HG03159 (cell line): ENCODE results near the gene TRAPPC2.
"Not testable (repeated sequence)": the region's sequence is repeated elsewhere in the genome, so short reads cannot be mapped to it uniquely, and the experiment has no call there.

Experiments used
- ATAC-seq: cut with Tn5 transposase; IDR thresholded peaks from one replicate; pipeline ENCODE4 v1.9.1; 2021; ENCODE audit warnings: mild to moderate bottlenecking, moderate library complexity; ENCODE audit not compliant: unreplicated experiment

Gene TRAPPC2

DNA sequence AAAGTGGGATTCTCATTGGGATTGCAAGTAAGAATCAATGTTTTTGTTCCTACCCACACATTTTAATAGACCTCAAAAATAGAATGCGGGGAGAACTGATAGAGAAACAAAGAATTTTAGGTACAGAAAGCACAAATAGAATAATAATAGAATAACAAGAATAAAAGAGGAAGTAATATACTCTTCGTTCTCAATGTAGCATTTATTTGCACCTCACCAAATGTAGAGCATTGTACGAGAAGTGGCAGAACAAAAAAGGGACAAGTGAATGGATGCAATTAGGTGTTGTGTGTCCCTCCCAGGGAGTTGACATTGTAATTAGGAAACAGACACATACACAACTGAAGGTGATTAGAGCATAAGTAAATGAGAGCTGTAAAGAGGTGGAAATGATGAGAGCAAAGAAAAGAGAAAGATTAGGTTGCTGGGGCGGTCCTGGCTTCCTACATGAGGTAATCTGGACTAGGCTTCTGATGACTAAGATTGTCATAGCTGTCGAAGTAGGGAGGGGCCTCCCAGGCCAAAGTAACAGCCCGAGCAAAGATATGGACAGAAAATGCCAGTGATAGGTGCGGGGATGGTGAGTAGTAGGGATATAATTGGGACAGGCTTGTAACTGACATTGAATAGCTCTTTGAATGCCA, 35.1 kb downstream of the TRAPPC2 start:
- ATAC-seq: no peak

DNA sequence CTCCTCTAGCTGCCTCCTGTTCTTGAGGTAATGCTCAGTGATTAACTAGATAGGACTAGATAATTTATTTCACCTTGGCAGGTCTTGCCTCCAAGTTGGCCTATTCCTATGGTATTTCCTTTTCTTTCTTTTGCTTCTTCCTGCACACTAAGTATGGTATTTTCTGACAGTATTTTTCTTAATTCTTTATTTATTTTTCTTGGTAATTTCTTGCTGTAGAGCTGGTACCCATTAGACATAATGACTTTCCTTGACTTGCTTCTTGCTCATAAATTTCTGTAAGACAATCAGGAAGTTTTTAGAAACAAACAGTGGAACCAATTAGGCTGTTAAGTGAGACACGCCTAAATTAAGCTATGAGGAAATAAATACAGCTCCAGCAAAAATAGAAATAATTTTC, 36.0 kb downstream of the TRAPPC2 start:
- no peak for ATAC-seq

DNA sequence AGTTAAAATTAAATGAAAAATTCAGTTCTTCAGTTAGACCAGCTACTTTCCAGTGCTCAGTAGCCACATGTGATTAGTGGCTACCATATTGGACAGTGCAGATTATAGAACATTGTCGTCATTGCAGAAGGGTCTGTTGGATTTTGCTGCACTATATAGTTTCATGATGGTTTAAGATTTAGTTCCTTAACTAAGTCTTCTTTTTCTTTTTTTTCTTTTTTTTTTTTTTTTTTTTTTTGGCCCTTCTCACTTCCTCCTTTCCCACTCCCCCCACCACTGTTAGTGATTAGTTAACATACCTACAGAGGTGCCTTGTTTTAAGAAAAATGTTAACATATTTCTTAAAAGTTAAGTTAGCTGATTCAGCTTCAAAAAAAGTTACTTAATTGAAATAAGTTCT, 36.4 kb downstream of the TRAPPC2 start:
- peak; percentile 14 for ATAC-seq

DNA sequence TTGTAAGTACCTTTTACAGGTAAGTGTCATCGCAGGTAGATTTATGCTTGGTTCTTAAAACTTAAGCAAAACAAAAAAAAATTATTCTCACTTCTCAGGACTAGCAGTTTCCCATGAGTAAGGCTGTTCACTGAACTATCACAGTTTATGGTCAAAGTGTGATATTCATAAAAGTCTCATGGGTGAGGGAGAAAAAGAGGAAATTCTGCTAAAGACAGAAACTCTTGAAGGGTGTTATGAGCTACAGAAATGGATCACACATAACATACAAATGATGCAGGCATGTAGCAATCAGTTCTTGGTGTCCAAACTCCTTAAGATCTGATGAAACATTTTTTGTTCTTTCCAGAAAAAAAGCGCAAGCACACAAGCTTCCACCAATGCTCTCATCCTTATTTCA, 37.0 kb downstream of the TRAPPC2 start:
- ATAC-seq: peak; percentile 51

DNA sequence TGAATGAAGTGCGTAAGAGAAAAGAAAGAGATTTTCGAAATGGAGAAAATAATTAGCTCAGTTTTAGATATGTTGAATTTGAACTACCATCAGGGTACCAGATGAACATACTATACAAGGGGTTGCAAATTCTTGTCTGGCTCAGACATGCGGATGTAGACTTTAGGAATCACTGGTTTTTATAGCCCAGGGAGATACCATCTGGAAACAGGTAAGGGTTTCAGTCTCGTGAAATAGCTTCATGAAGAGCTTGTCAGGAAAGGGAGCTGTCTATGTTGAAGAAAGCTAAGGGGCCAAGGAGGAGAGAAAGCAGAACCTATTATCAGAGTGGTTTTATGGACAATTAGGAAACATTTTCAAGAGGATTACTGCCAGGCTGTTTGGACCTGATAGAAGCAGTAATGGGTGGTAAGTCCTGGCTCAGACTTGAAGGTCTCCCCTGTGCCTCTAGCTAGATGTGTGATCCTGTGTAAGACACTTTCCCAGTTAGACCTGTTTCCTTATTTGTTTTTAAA, 38.8 kb downstream of the TRAPPC2 start:
- ATAC-seq: no peak

DNA sequence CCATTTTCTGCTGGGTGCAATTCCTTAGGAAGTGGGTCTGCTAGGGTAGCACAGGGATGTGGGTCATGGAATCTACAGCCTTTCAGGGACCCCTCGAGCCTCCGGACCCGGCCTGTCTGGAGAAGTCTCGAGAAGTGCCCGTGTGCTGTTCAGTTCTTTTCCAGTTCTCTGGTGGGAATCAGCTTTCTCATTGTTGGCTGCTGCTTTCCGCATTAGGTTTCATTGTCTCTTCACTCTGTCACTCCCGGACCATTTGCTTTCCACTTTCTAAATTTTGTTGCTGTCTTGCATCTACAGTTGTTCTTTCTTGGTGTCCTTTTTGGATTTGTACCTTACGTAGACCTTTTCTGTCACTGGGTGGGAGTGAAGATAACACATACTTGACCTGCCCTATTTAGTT, 39.4 kb downstream of the TRAPPC2 start:
- ATAC-seq: no peak

DNA sequence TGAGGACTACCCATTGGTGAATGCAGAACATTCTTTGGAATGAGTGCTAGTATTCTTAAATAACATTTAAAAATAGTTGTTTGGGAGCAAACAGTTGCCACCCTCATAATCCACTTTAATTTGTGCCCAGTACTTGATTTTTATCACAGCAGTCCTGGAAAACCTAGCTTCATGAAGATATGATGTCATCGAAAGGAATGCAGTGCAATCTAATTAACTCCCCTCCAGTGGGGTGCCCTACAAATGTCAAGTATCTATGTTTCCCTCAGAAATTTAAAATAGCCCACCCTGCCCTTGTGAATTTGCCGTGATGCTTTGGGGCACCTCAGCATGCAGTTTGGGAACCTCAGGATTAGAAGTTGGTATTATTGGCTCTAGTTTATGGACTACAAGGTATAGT, 40.1 kb downstream of the TRAPPC2 start:
- no peak for ATAC-seq

DNA sequence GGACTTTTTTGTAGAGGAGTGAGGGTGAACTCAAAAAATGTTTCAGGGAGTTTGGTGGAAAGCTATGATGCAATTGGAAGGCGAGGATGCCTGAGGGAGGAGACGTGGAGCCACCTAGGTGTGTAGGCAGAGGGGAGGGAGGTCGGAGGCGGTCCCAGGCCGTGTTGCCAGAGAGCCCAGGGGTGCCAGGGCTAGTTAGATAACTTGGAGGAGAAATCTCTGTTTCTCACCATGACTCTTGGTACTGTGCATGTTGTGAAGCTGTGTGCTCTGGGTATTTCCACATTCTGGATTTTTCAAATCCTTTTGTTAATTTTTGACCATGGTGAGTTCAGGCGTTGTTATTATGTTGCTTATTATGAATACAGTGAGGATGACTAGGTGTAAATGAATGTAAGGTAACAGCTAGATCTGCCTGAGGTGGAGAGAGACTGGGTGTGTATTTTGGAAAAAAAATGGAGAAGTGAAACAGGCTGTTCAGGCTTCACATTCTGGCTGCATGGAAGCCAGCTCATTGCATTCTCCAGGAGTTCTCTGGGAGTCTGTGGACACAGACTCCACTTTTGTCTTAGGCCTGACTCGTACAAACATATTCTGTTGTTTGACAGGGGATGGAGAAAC, 41.0 kb downstream of the TRAPPC2 start:
- no peak for ATAC-seq

DNA sequence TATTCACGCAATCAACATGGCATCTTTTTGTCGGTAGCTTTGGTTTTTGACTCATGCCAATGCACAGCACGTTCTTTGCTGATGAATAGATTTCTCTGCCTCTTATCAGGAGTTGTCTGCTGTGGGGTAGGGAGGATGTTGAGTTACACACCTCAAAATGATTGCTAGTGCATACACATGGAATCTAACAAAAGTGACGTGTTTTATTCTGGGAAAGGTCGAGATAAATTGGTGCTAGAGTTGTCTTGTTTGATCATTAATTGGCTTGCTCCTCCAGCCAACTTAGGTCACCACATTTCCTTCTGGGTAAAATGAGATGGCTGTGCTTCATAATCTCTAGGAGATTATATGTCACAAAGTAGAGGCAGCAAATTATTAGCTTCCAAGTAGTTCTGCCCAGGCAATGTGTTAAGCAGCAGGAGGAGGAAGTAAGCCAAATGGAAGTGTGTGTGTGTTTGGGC, 41.6 kb downstream of the TRAPPC2 start:
- ATAC-seq: no peak

DNA sequence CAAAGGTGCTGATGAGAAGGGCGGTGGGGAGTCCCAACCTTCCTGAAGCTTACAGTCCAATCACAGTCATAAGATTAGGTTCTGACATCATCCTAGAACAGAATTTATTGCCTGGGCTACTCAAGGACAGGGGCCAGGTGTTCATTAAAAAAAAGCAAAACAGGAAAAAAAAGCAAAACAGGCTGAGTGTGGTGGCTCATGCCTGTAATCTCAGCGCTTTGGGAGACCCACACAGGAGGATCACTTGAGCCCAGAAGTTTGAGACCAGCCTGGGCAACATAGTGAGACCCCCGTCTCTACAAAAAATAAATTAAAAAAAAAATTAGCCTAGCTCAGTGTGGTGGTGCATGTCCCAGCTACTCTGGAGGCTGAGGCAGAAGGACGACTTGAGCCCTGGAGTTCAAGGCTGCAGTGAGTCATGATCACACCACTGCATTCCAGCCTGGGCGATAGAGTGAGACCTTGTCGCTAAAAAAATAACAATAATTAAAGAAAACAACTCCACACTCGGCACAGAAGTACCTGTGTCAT, 42.5 kb downstream of the TRAPPC2 start:
- ATAC-seq: no peak

DNA sequence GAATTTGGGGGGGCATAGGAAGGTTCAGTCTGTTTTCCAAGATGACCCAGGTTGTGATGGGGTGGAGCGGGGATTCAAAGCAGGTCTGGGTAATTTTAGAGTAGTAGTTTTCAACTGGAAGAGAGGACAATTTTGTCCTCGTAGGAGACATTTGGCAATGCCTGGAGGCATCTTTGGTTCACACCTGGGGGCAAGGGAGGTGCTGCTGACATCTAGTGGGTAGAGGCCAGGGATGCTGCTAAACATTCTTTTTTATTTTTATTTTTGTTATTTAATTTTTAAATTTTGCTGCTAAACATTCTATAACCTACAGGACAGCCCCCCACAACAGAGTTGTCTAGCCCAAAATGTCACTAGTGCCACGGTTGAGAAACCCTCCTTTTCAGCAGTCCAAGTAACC, 43.6 kb downstream of the TRAPPC2 start:
- ATAC-seq: no peak

DNA sequence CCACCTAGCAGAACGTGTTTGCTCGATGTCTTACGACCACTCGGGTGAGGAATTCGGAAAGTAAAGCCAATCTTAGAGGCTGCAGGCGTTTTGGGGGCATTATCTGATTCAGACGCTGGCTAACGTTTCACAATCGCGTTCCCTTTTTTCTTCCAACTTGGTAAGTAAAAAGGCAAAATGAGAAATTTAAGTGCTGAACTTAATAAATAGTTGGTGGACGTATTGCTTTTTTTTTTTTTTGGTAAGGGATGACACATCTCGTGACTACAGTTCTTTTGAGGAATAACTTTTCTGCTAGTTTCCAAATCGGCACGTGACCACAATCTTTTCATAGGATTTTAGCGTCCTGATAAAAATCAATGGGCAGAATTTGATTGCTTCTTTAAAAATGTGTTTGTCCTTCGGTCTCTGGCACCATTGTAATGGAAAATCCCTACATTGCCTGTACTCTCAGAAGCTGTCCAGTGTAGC, 44.6 kb downstream of the TRAPPC2 start:
- ATAC-seq: no peak

DNA sequence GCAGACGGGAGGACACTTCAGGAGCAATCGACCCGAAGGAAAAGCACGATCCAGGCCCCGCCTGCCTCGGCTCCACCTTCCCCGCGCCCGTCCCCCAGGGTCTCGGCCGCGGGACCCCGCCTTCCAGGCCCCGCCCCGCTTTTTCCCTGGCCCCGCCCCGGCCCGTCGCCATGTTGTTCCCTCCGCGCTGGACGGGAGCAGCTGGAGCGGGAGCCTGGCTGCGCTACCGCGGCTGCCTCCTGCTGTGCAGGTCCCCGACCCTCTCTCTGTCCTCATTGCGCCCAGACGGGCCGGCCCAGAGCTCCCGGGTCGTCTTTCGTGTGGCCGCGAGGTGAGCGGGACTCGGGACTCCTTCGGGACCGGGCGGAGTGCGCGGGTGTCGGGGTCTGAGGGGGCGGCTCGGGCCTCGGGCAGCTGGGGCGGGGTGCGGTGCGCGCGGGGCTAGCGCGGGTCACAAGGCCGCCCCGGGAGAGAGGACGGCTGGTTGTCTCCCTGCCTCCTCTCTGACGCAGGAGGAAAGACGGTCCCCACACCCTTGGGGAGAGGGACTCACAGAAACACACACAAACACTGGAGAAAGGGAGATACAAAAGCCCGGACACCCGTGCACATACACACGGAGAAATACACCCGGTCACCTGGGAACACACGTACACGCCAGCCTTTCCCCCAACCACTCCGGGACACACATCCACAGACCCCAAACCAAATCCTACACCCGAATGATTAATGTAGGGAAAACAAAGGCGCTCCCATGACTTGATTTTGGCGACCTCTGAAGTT, 45.3 kb downstream of the TRAPPC2 start, which contains the start of gene RAB9A:
Gene RAB9A, plus strand, starts transcription at position 171 of the 783 bp plus-strand sequence. CDS start 19,619 bp downstream, outside the sequence.
- ATAC-seq: peak; percentile 51

DNA sequence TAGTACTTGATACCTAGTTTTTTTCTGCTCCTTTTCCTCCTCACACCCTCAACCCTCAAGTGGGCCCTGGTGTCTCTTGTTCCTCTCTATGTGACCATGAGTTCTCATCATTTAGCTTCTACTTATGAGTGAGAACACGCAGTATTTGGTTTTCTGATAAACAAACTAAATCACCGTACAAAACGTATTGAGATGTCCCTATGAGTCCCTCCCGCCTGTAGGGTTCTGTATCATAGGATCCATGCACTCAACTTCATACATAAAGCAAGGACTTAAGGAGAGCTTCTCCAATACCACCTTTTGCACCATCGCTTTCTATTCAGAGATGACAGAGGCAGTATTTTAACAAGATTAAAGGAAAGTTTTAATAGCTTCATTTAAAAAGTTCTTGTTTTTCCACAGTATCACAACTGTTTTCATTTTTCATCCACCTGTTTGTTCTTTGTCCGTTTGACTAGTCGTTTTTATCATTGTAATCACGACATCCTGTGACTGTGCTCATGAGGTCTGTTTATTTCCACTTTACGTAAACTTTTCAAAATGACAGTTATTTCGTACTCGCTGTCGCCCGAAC, 45.9 kb downstream of the TRAPPC2 start:
- ATAC-seq: no peak

DNA sequence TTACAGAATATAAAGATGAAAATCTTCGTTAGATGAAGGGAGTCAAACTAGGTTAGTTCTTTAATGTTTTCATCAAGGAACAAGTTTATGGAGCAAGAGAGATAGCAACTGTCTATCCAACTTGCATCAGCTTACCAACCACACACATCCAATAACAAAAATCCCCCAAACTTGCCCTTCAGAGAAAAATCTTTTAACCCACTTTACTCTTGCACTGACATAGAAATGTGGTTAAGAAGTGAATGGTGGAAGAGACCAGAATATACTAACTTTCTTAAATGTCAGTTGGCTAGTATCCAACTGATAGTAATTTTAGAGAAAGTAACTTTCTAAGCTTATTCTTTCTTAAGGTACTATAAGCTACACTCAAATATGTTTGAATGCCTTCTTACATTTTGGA, 47.2 kb downstream of the TRAPPC2 start:
- ATAC-seq: no peak

DNA sequence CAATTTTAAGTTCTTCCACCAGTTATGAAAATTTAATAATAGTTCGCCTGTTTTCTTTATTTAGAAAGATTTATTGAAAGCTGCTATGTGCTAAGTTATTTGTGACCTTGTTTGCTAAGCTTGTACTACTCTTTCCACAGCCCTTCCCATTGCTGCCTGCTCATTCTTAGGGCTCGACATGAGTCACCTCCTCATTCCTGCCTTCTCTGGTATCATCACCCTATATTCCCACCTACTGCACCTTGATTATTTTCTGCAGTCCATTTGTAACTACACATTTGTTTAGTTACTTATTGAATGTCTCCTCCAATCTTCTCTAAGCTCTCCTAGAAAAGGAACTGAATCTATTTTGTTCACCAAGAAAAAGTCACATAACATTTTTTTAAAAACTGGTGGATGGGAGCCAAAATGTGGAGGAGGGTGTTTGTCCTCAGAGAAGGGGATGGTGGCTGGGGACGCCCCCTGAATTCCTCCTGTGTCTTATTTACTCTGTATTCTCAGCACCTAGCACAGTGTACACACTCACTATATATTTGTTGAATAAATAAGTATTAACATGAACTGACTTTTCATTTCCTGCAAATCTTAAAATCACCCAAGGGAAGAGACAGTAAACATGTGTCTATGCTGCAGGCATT, 49.2 kb downstream of the TRAPPC2 start:
- ATAC-seq: no peak

DNA sequence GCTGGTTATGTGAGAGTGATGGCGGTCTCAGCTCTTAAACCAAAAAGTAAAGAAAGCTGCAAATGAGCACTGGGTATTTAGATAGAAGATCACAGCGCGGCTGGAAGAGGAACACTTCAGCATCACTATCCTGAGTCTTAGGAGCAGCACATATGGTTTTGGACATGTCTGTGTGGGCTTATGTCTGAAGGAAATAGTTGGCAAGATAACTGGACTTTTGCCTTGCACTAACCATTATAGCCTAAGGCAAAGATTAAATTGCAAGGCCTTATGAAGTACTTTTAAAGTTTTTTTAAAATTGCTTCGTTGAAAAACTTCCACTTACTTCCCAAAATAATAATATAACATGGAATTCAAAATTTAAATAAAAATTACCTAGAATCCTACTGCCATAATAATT, 50.1 kb downstream of the TRAPPC2 start:
- ATAC-seq: no peak

DNA sequence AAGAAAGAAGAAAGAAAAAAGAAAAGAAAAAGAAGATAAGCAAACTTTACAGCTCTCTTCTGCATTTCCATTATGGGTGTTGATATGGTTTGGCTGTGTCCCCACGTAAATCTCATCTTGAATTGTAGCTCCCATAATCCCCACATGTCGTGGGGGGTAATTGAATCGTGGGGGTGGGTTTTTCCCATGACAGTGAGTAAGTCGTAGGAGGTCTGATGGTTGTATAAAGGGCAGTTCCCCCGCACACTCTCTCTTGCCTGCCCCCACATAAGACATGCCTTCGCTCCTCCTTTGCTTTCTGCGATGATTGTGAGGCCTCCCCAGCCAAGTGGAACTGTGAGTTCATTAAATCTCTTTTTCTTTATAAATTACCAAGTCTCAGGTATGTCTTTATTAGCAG, 52.8 kb downstream of the TRAPPC2 start:
- ATAC-seq: no peak

DNA sequence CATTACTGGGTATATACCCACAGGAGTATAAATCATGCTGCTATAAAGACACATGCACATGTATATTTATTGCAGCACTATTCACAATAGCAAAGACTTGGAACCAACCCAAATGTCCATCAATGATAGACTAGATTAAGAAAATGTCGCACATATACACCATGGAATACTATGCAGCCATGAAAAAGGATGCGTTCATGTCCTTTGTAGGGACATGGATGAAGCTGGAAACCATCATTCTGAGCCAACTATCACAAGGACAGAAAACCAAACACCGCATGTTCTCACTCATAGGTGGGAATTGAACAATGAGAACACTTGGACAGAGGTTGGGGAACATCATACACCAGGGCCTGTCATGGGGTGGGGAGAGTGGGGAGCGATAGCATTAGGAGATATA, 54.7 kb downstream of the TRAPPC2 start:
- not testable (repeated sequence) for ATAC-seq

DNA sequence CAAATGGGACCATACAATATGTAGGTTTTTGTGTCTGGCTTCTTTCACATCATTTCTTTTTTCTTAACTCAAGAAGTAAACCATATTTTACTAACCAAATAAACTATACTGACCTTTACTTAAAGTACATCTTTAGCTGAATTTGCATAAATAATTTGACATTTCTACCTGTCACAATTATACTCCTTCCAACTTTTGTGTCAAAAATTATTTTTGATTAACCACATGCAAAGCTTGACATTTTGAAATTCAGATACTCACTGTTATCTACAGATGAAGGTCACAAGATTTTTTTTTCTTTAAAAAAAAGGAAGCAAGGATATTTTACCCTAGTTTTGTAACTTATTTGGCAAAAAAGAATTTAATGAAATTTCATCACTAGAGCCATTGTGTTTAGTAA, 57.5 kb downstream of the TRAPPC2 start:
- ATAC-seq: no peak

DNA sequence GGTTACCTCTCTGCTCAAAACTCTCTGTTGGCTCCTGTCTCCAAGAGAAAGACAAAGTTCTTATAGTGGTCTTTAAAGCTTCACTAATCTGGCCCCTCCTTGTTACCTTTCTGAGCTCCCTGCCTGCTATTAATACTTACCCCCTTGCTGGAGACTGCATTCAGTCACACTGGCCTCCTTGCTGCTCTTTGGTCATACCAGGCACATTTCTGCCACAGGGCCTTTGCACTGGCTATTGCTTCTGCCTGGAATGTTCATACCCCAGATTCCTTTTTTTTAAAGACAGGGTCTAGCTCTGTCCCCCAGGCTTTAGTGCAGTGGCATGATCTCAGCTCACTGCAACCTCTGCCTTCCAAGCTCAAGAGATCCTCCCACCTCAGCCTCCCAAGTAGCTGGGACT, 61.4 kb downstream of the TRAPPC2 start:
- ATAC-seq: no peak
